Measurements from ENCODE around the gene GLI3.

The GLI3 gene

DNA sequence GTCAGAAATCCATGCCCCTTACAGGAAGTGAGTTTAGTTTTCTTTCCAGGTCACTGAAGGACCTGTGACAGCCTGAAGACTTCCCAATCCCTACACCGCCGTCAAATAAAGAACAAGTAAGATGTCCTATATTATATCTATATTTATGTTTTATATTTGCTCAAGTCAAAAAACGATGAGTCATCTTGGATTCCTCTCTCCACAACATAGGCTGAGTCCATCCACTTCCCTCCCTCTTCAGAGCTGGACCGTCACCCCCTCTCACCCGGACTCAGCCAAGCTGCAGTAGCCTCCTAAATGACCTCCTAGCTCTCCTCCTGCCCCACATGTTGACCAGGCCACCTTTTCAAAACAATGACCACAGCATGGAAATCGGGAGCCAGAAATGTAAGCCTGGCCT is 53.5 kb downstream of the GLI3 start:
- H3K36me3 ChIP-seq (replicated peaks) = no peaks in the 10 kb centered on the region
- TF ChIP-seq CTCF (IDR thresholded peaks at IDR 0.05; ENCODE audit: low read depth, low read length, missing control alignments) = no peak
- in situ Hi-C loops (cut with HindIII; ENCODE audit: low pct_ligation_motif_present, low sequenced_read_pairs) = no loop called here

GRCh38 chr7:42181566-42181965 is 55.4 kb downstream of the GLI3 start:
- H3K27ac ChIP-seq = no peak overlapping the region
- H3K36me3 ChIP-seq (replicated peaks) = no peaks in the 10 kb centered on the region
- in situ Hi-C loops (cut with HindIII; ENCODE audit: low pct_ligation_motif_present, low sequenced_read_pairs) = no loop called here
- no peak for TF ChIP-seq CTCF (IDR thresholded peaks at IDR 0.05; ENCODE audit: low read depth, low read length, missing control alignments)
- H3K4me3 ChIP-seq (ENCODE audit: low read depth, low read length) = no peak overlapping the region
- no peak for DNase-seq
- H3K27me3 ChIP-seq (replicated peaks) = no peaks in the 10 kb centered on the region

More for the DNA sequence above, 53.5 kb downstream of the GLI3 start:
- DNase-seq = peak; percentile 30
- Histone ChIP-seq H3K4me3 (ENCODE audit: low read depth, low read length) (no peak overlapping the region), H3K27me3 (replicated peaks) (no peaks in the 10 kb centered on the region), H3K27ac (no peak overlapping the region)

DNA sequence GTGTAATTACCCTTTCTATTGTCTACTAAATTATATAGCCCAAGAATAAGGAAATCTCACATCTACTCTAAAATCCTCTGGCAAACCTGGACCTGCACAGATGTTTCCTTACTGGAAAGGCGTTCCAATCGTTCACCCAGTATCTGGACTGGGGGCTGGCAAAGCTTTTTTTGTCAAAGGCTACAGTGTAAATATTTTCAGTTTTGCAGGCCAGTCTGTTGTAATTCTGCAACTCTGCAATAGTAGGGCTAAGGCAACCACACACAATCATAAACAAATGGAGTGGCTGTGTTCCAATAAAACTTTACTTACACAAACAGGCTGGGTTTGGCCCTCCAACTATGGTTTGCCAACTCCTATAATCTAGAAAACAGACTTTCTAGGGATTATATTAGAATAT is 56.2 kb downstream of the GLI3 start:
- no peak overlapping the region for H3K4me3 ChIP-seq (ENCODE audit: low read depth, low read length)
- H3K36me3 ChIP-seq (replicated peaks) = no peaks in the 10 kb centered on the region
- no peak for DNase-seq
- TF ChIP-seq CTCF (IDR thresholded peaks at IDR 0.05; ENCODE audit: low read depth, low read length, missing control alignments) = no peak
- H3K27ac ChIP-seq = no peak overlapping the region
- no peaks in the 10 kb centered on the region for H3K27me3 ChIP-seq (replicated peaks)
- in situ Hi-C loops (cut with HindIII; ENCODE audit: low pct_ligation_motif_present, low sequenced_read_pairs) = no loop called here

GRCh38 chr7:42176724-42177101 is 60.3 kb downstream of the GLI3 start:
- Histone ChIP-seq H3K36me3 (replicated peaks) (no peaks in the 10 kb centered on the region), H3K27ac (no peak overlapping the region), H3K4me3 (ENCODE audit: low read depth, low read length) (no peak overlapping the region), H3K27me3 (replicated peaks) (no peaks in the 10 kb centered on the region)
- TF ChIP-seq CTCF (IDR thresholded peaks at IDR 0.05; ENCODE audit: low read depth, low read length, missing control alignments) = no peak
- no peak for DNase-seq
- in situ Hi-C loops (cut with HindIII; ENCODE audit: low pct_ligation_motif_present, low sequenced_read_pairs) = no loop called here

- no peaks in the 10 kb centered on the region for H3K27me3 ChIP-seq (replicated peaks)
- in situ Hi-C loops (cut with HindIII; ENCODE audit: low pct_ligation_motif_present, low sequenced_read_pairs) = no loop called here
- H3K36me3 ChIP-seq (replicated peaks) = no peaks in the 10 kb centered on the region
- no peak overlapping the region for H3K27ac ChIP-seq
- no peak for TF ChIP-seq CTCF (IDR thresholded peaks at IDR 0.05; ENCODE audit: low read depth, low read length, missing control alignments)
- H3K4me3 ChIP-seq (ENCODE audit: low read depth, low read length) = no peak overlapping the region
- no peak for DNase-seq
These were observed 60.9 kb downstream of the GLI3 start for GRCh38 chr7:42175834-42176723.

Data from brain microvascular endothelial cell (primary cell).